RWPE2 (cell line): ENCODE measurements around the gene KSR2.
"Not testable (repeated sequence)": the region's sequence is repeated elsewhere in the genome, so short reads cannot be mapped to it uniquely, and the experiment has no call there.

Source experiments
- ATAC-seq: fragments of 200-7000 bp; cut with Tn5 transposase; 3 replicates; pipeline ENCODE4 v1.9.1; 2021; ENCODE audit warnings: low read depth
- DNase-seq: peaks from one replicate; pipeline ENCODE4 v3.0.0-alpha.2; 2020; ENCODE audit warnings: low spot score
- H3K27ac ChIP-seq: fragments of 450-650 bp; 2 replicates; pipeline ENCODE4 v1.5.1; 2017; ENCODE audit warnings: mild to moderate bottlenecking; ENCODE audit not compliant: poor library complexity, severe bottlenecking
- H3K27me3 ChIP-seq: fragments of 250-450 bp; sonication (Bioruptor Pico); 2 replicates; pipeline ENCODE4 v1.5.1; 2021; ENCODE audit warnings: mild to moderate bottlenecking, moderate library complexity; ENCODE audit not compliant: insufficient read depth, poor library complexity, severe bottlenecking
- H3K36me3 ChIP-seq: fragments of 250-450 bp; sonication (Bioruptor Pico); 2 replicates; pipeline ENCODE4 v1.5.1; 2020; ENCODE audit warnings: low read depth, mild to moderate bottlenecking, moderate library complexity
- H3K4me1 ChIP-seq: fragments of 250-450 bp; sonication (Bioruptor Pico); 2 replicates; pipeline ENCODE4 v1.5.1; 2021; ENCODE audit warnings: mild to moderate bottlenecking, moderate library complexity; ENCODE audit not compliant: insufficient read depth, poor library complexity, severe bottlenecking
- H3K4me3 ChIP-seq: fragments of 250-450 bp; sonication (Bioruptor Pico); 2 replicates; pipeline ENCODE4 v1.5.1; 2021; ENCODE audit warnings: mild to moderate bottlenecking, moderate library complexity; ENCODE audit not compliant: severe bottlenecking
- H3K9me3 ChIP-seq: fragments of 250-450 bp; sonication (Bioruptor Pico); 2 replicates; pipeline ENCODE4 v1.5.1; 2021; ENCODE audit warnings: mild to moderate bottlenecking, moderate library complexity; ENCODE audit not compliant: severe bottlenecking
- CTCF ChIP-seq: fragments of 450-650 bp; IDR thresholded peaks from one replicate; pipeline ENCODE4 v1.5.1; 2017; ENCODE audit warnings: mild to moderate bottlenecking, moderate library complexity; ENCODE audit not compliant: poor library complexity, severe bottlenecking

The KSR2 gene

GRCh38 chr12:117897372-117898161 is 71.2 kb downstream of the KSR2 start:
- DNase-seq (no peak), ATAC-seq (no peak)
- H3K4me3 ChIP-seq, result no peak overlapping the region
- H3K27ac ChIP-seq, result no peak overlapping the region
- H3K36me3 ChIP-seq, result no peaks in the 10 kb centered on the region
- H3K9me3 ChIP-seq, result no peaks in the 10 kb centered on the region
- TF ChIP-seq CTCF, result no peak
- peaks cover 3% of the 10 kb centered on the region for H3K4me1 ChIP-seq
- H3K27me3 ChIP-seq, result no peaks in the 10 kb centered on the region

GRCh38 chr12:117896009-117896408 is 72.8 kb downstream of the KSR2 start:
- DNase-seq (no peak), ATAC-seq (no peak)
- no peak for TF ChIP-seq CTCF
- no peak overlapping the region for H3K27ac ChIP-seq
- H3K27me3 ChIP-seq, result no peaks in the 10 kb centered on the region
- H3K9me3 ChIP-seq, result no peaks in the 10 kb centered on the region
- no peak overlapping the region for H3K4me3 ChIP-seq
- no peaks in the 10 kb centered on the region for H3K36me3 ChIP-seq
- peaks cover 3% of the 10 kb centered on the region for H3K4me1 ChIP-seq

GRCh38 chr12:117892441-117892840 is 76.3 kb downstream of the KSR2 start:
- H3K9me3 ChIP-seq, result no peaks in the 10 kb centered on the region
- TF ChIP-seq CTCF, result no peak
- no peak overlapping the region for H3K27ac ChIP-seq
- ATAC-seq (no peak), DNase-seq (no peak)
- H3K4me3 ChIP-seq, result no peak overlapping the region
- no peaks in the 10 kb centered on the region for H3K27me3 ChIP-seq
- no peaks in the 10 kb centered on the region for H3K36me3 ChIP-seq
- H3K4me1 ChIP-seq, result no peaks in the 10 kb centered on the region

- not testable (repeated sequence) for DNase-seq, H3K27ac ChIP-seq, H3K4me3 ChIP-seq, ATAC-seq, H3K36me3 ChIP-seq, H3K9me3 ChIP-seq, H3K27me3 ChIP-seq, H3K4me1 ChIP-seq
These were observed 77.5 kb downstream of the KSR2 start for GRCh38 chr12:117891265-117891664.

GRCh38 chr12:117890644-117891043 is 78.1 kb downstream of the KSR2 start:
- Histone ChIP-seq H3K27me3 (no peaks in the 10 kb centered on the region), H3K4me1 (no peaks in the 10 kb centered on the region), H3K27ac (no peak overlapping the region), H3K36me3 (no peaks in the 10 kb centered on the region), H3K9me3 (no peaks in the 10 kb centered on the region), H3K4me3 (no peak overlapping the region)
- no peak for ATAC-seq
- no peak for DNase-seq
- no peak for TF ChIP-seq CTCF
